Loucy (cell line): ENCODE results near the gene CTH.

Experiments
- H2AFZ ChIP-seq: fragments of 200-600 bp; sonication (generic); 2 replicates; pipeline ENCODE4 v1.6.0; 2016; ENCODE audit warnings: antibody characterized with exemption, mild to moderate bottlenecking, low read length, moderate library complexity
- H3F3A ChIP-seq: fragments of 200-600 bp; 2 replicates; pipeline ENCODE4 v1.6.0; 2016; ENCODE audit warnings: antibody characterized with exemption, low read depth, mild to moderate bottlenecking
- H3K27me3 ChIP-seq: fragments of 200-600 bp; sonication (generic); 2 replicates; pipeline ENCODE4 v1.6.1; 2014; ENCODE audit warnings: low read length, mild to moderate bottlenecking; ENCODE audit not compliant: insufficient read depth, poor library complexity, severe bottlenecking
- H3K36me3 ChIP-seq: fragments of 200-600 bp; sonication (generic); 2 replicates; pipeline ENCODE4 v1.6.1; 2016; ENCODE audit warnings: low read length; ENCODE audit not compliant: insufficient read depth
- H3K4me1 ChIP-seq: fragments of 200-600 bp; sonication (generic); 2 replicates; pipeline ENCODE4 v1.5.1; 2014; ENCODE audit warnings: low read length, mild to moderate bottlenecking; ENCODE audit not compliant: insufficient read depth, poor library complexity, severe bottlenecking
- H3K4me2 ChIP-seq: fragments of 200-600 bp; sonication (generic); 2 replicates; pipeline ENCODE4 v1.6.0; 2014; ENCODE audit warnings: antibody characterized with exemption, low read length, low read depth, mild to moderate bottlenecking; ENCODE audit not compliant: poor library complexity, severe bottlenecking
- H3K4me3 ChIP-seq: fragments of 200-600 bp; sonication (generic); 2 replicates; pipeline ENCODE4 v1.5.1; 2014; ENCODE audit warnings: low read length, mild to moderate bottlenecking, mixed read lengths; ENCODE audit not compliant: poor library complexity, severe bottlenecking
- H3K79me2 ChIP-seq: fragments of 200-600 bp; sonication (generic); 2 replicates; pipeline ENCODE4 v1.6.1; 2014; ENCODE audit warnings: low read length; ENCODE audit not compliant: insufficient read depth
- H3K9ac ChIP-seq: fragments of 200-600 bp; sonication (generic); 2 replicates; pipeline ENCODE4 v1.6.0; 2014; ENCODE audit warnings: mild to moderate bottlenecking, low read depth, low read length, moderate library complexity; ENCODE audit not compliant: poor library complexity, severe bottlenecking
- H3K9me2 ChIP-seq: fragments of 200-600 bp; sonication (generic); replicated peaks from 2 replicates; pipeline ENCODE4 v1.6.1; 2016; ENCODE audit warnings: low read depth, low read length, mixed read lengths
- H3K9me3 ChIP-seq: fragments of 200-600 bp; sonication (generic); 2 replicates; pipeline ENCODE4 v1.6.1; 2014; ENCODE audit warnings: mild to moderate bottlenecking, antibody characterized with exemption, low read length, low read depth; ENCODE audit not compliant: insufficient read depth
- H4K20me1 ChIP-seq: fragments of 200-600 bp; sonication (generic); 2 replicates; pipeline ENCODE4 v1.6.0; 2014; ENCODE audit warnings: antibody characterized with exemption, low read length, mild to moderate bottlenecking; ENCODE audit not compliant: insufficient read depth, poor library complexity, severe bottlenecking
- EZH2phosphoT487 ChIP-seq: fragments of 200-600 bp; IDR thresholded peaks from 2 replicates; pipeline ENCODE4 v1.6.1; 2018; ENCODE audit warnings: antibody characterized with exemption, mild to moderate bottlenecking, moderate library complexity, borderline replicate concordance
- TF ChIP-seq, protein P1 (sequence below): fragments of 200-600 bp; sonication (generic); conservative IDR thresholded peaks from 2 replicates; pipeline ENCODE4 v1.5.1; 2014; ENCODE audit warnings: mild to moderate bottlenecking, antibody characterized with exemption, low read length

The CTH gene

DNA sequence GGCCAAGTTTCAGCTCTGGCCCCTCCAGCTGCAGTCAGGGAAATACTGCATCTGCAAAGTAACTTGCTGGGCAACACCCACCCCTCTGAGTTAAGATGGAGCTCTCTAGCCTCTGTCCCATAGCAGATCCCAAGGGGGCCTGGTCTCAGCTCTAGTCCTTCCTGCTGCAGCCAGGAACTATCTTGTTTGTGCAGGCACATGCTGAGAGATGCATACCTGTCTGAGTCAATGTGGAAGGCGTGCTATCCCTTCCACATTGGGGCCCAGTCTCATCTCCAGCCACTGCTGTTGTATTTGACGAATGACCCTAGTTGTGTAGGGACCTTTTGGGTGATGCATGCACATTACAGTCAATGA lies 76.4 kb downstream of the CTH start:
- no peaks in the 10 kb centered on the region for H3K36me3 ChIP-seq
- peak overlapping the region; percentile 62; the same call in 1 of the 2 replicates for H2AFZ ChIP-seq
- H3K27me3 ChIP-seq, result no peaks in the 10 kb centered on the region
- no peaks in the 10 kb centered on the region for H3K79me2 ChIP-seq
- H4K20me1 ChIP-seq, result no peaks in the 10 kb centered on the region
- no peaks in the 10 kb centered on the region for H3K4me1 ChIP-seq
- H3F3A ChIP-seq, result no peaks in the 10 kb centered on the region
- no peaks in the 10 kb centered on the region for H3K9me2 ChIP-seq
- H3K9ac ChIP-seq, result no peak overlapping the region
- H3K9me3 ChIP-seq, result 0 out of 2 replicates have a peak, but pooled peaks cover 11% of the 10 kb centered on the region
- H3K4me2 ChIP-seq, result no peak overlapping the region
- no peak overlapping the region for H3K4me3 ChIP-seq
- TF ChIP-seq, protein P1, sequence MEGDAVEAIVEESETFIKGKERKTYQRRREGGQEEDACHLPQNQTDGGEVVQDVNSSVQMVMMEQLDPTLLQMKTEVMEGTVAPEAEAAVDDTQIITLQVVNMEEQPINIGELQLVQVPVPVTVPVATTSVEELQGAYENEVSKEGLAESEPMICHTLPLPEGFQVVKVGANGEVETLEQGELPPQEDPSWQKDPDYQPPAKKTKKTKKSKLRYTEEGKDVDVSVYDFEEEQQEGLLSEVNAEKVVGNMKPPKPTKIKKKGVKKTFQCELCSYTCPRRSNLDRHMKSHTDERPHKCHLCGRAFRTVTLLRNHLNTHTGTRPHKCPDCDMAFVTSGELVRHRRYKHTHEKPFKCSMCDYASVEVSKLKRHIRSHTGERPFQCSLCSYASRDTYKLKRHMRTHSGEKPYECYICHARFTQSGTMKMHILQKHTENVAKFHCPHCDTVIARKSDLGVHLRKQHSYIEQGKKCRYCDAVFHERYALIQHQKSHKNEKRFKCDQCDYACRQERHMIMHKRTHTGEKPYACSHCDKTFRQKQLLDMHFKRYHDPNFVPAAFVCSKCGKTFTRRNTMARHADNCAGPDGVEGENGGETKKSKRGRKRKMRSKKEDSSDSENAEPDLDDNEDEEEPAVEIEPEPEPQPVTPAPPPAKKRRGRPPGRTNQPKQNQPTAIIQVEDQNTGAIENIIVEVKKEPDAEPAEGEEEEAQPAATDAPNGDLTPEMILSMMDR, result no peak
- TF ChIP-seq EZH2phosphoT487, result no peak

DNA sequence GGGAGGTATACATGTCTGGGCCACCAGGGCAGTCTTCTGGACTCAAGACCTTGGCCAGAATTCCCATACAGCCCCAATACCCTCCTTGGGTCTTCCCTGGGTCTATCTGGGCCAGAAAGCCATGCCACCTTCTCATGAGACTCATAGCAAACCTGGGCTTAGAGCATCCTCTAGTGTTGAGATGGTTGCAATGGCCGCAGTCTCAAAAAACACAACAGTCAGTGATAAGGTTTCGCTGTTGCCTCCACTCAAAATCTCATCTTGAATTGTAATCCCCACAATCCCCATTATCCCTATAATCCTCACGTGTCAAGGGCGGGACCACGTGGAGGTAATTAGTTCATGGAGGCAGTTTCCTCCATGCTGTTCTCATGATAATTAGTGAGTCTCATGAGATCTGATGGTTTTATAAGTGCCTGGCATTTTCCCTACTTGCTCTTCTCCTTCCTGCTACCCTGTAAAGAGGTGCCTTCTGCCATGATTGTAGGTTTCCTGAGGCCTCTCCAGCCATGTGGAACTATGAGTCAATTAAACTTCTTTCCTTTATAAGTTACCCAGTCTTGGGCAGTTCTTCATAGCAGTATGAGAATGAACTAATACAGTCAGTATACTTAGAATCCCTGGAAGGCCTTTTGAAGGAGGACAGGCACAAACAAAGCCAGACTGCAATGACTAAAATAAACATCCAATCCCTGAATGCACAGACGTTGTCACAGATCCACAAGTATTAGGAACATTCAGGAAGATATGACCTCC lies 77.0 kb downstream of the CTH start:
- H4K20me1 ChIP-seq, result no peaks in the 10 kb centered on the region
- no peak overlapping the region for H3K9ac ChIP-seq
- H3K9me2 ChIP-seq, result no peaks in the 10 kb centered on the region
- no peaks in the 10 kb centered on the region for H3K79me2 ChIP-seq
- H3K4me1 ChIP-seq, result no peaks in the 10 kb centered on the region
- H3F3A ChIP-seq, result no peaks in the 10 kb centered on the region
- H3K4me3 ChIP-seq, result no peak overlapping the region
- H2AFZ ChIP-seq, result peak overlapping the region; percentile 69
- H3K9me3 ChIP-seq, result 0 out of 2 replicates have a peak, but pooled peaks cover 11% of the 10 kb centered on the region
- no peak overlapping the region for H3K4me2 ChIP-seq
- H3K36me3 ChIP-seq, result no peaks in the 10 kb centered on the region
- no peak for TF ChIP-seq EZH2phosphoT487
- TF ChIP-seq, protein P1, result peak; percentile 98
- no peaks in the 10 kb centered on the region for H3K27me3 ChIP-seq
